ENCODE results near the gene KDM8. TPM values are rescaled to one million over a fixed set of nuclear protein-coding genes. Genes with fewer than 3 reads are reported as not detected.

Gene KDM8
- total RNA-seq, 1 experiment from 2014 or later = 15.5 TPM

DNA sequence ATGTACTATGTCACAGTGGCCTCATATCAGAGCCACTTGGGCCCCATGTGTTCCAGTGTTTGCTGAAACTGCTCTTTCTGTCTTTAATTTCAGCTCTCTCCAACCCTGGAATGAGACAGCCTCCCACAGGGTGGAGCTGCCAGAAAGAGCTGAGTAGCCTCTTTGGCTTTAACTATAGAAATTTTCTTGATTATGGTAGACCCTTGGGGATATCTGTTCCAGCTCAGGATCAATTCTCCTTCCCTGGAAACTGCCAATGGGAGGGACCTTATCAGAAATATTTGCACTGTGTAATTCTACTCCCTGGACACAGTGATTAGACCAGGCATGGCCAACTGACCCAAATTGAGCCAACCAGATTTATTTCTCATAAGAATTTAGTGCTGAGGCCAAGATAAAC is 39.0 kb upstream of the KDM8 start:
- Histone ChIP-seq H4K20me1 (ENCODE audit: control insufficient read depth, insufficient read depth, insufficient read length) (no peaks in the 10 kb centered on the region), H3K4me2 (ENCODE audit: insufficient read depth, insufficient read length, low read length) (no peak overlapping the region), H2AK5ac (ENCODE audit: insufficient read length, low read length) (no peak overlapping the region), H3K9me3 (ENCODE audit: control insufficient read depth, low read depth, low read length) (no peaks in the 10 kb centered on the region), H2BK5ac (ENCODE audit: insufficient read length, low read length) (no peak overlapping the region), H4K8ac (replicated peaks; ENCODE audit: insufficient read length, low read depth, low read length) (no peak overlapping the region), H4K91ac (ENCODE audit: insufficient read length, low read depth, low read length) (no peak overlapping the region), H2BK120ac (ENCODE audit: low read depth, low read length, poor library complexity, severe bottlenecking) (no peak overlapping the region), H3K4me1 (ENCODE audit: insufficient read depth, low read length) (no peaks in the 10 kb centered on the region), H3K4ac (ENCODE audit: low read depth, low read length) (no peak overlapping the region), H2AFZ (ENCODE audit: low read length) (no peak overlapping the region), H3K23me2 (ENCODE audit: insufficient read length, low read depth, low read length, poor library complexity, severe bottlenecking) (no peaks in the 10 kb centered on the region), H3K14ac (ENCODE audit: insufficient read depth, low read length) (no peak overlapping the region), H3K79me1 (ENCODE audit: insufficient read depth, low read depth, low read length, poor library complexity, severe bottlenecking) (no peaks in the 10 kb centered on the region), H4K5ac (ENCODE audit: insufficient read length, low read depth, low read length) (no peak overlapping the region), H3K27ac (ENCODE audit: insufficient read length, low read depth, low read length) (no peak overlapping the region), H3T11ph (ENCODE audit: low read length) (no peak overlapping the region), H2BK15ac (ENCODE audit: low read depth, low read length) (no peak overlapping the region), H2BK12ac (ENCODE audit: insufficient read length, low read depth, low read length) (no peak overlapping the region), H3K56ac (ENCODE audit: insufficient read length, low read depth, low read length) (no peak overlapping the region), H3K18ac (ENCODE audit: insufficient read length, low read depth, low read length) (no peak overlapping the region), H3K79me2 (ENCODE audit: insufficient read depth, low read length) (no peaks in the 10 kb centered on the region), H3K27me3 (ENCODE audit: insufficient read depth, low read length) (no peaks in the 10 kb centered on the region), H2BK20ac (ENCODE audit: low read depth, low read length, poor library complexity, severe bottlenecking) (no peak overlapping the region), H3K23ac (ENCODE audit: insufficient read length, low read depth, low read length) (no peak overlapping the region), H3K9ac (ENCODE audit: extremely low read depth, insufficient read length, low read length) (no peak overlapping the region)
- Mint-ChIP-seq H3K27me3 (ENCODE audit: low read depth) (no peaks in the 10 kb centered on the region; the same call in 1 of the 2 replicates), H3K4me1 (no peaks in the 10 kb centered on the region), H3K4me3 (no peak overlapping the region), H3K9me3 (peaks cover 9 to 13% of the 10 kb centered on the region in 2 experiments; a peak in 4 of 5 replicates), H3K27ac (no peak overlapping the region; a peak in 1 of 7 replicates), H3K36me3 (ENCODE audit: insufficient read depth in 1 of 3, low read depth in 3 of 3) (no peaks in the 10 kb centered on the region)
- DNase-seq = no peak
- TF ChIP-seq, protein P1, sequence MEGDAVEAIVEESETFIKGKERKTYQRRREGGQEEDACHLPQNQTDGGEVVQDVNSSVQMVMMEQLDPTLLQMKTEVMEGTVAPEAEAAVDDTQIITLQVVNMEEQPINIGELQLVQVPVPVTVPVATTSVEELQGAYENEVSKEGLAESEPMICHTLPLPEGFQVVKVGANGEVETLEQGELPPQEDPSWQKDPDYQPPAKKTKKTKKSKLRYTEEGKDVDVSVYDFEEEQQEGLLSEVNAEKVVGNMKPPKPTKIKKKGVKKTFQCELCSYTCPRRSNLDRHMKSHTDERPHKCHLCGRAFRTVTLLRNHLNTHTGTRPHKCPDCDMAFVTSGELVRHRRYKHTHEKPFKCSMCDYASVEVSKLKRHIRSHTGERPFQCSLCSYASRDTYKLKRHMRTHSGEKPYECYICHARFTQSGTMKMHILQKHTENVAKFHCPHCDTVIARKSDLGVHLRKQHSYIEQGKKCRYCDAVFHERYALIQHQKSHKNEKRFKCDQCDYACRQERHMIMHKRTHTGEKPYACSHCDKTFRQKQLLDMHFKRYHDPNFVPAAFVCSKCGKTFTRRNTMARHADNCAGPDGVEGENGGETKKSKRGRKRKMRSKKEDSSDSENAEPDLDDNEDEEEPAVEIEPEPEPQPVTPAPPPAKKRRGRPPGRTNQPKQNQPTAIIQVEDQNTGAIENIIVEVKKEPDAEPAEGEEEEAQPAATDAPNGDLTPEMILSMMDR (conservative IDR thresholded peaks at IDR 0.05) = no peak
